Spinal cord (tissue), 10 donors: Measurements from ENCODE around the gene GTF2B. TPM values are rescaled to one million over a fixed set of nuclear protein-coding genes. Genes with fewer than 3 reads are reported as not detected.
"Not testable (repeated sequence)": the region's sequence is repeated elsewhere in the genome, so short reads cannot be mapped to it uniquely, and the experiment has no call there.

Source experiments
- DNase-seq, 6 donors: peaks; one replicate each; pipeline versions ENCODE4 v3.0.0 to v3.0.0-alpha.2; 2013 to 2015; ENCODE audit warnings: low spot score in 6 of 6, low read depth in 4 of 6
- H3K27ac ChIP-seq: one replicate; pipeline ENCODE4 v1.5.1; 2013; ENCODE audit warnings: low read depth, low read length, control low read depth
- H3K27me3 ChIP-seq: one replicate; pipeline ENCODE4 v1.6.1; 2013; ENCODE audit warnings: low read length; ENCODE audit not compliant: control insufficient read depth, insufficient read depth
- H3K36me3 ChIP-seq: one replicate; pipeline ENCODE4 v1.6.1; 2013; ENCODE audit warnings: low read length; ENCODE audit not compliant: control insufficient read depth, insufficient read depth
- H3K4me1 ChIP-seq: one replicate; pipeline ENCODE4 v1.6.1; 2013; ENCODE audit warnings: low read length; ENCODE audit not compliant: control insufficient read depth, insufficient read depth
- H3K4me3 ChIP-seq: one replicate; pipeline ENCODE4 v1.5.1; 2013; ENCODE audit warnings: low read depth, low read length, control low read depth
- H3K9me3 ChIP-seq: one replicate; pipeline ENCODE4 v1.6.1; 2013; ENCODE audit warnings: low read length; ENCODE audit not compliant: control insufficient read depth, insufficient read depth
- WGBS: methylation state at CpG from one replicate; pipeline ENCODE4 v1.1.5; 2013; ENCODE audit warnings: missing lambda C conversion rate; ENCODE audit not compliant: insufficient coverage; 5-methylcytosine and 5-hydroxymethylcytosine counted together
- long read RNA-seq, 4 donors: transcript quantifications; one replicate each; lab custom pipeline, GENCODE V29; 2026
- polyA plus RNA-seq, 2 donors: library from polyadenylated mRNA; unstranded; fragments of 120-200 nt; gene quantifications; one replicate each; pipeline ENCODE4 v1.2.1, GENCODE V29; 2013; ENCODE audit not compliant: insufficient read length in 2 of 2
- total RNA-seq, 2 donors: library from RNA; depleted of rRNA in 1 of 2; stranded (reverse); fragments of 120-200 nt in 1 of 2; fragments of >200 nt in 1 of 2; gene quantifications; one replicate each; pipeline versions ENCODE4 v1.2.3 to v1.2.4, GENCODE V29; 2013 to 2014
- donor health status: healthy.

GTF2B gene
- total RNA-seq (10 to 100 TPM; 54.7 to 63.7 TPM), polyA plus RNA-seq (10 to 100 TPM; 34.1 to 35.1 TPM)
- long read RNA-seq, donor 1, transcript GTF2B-201 (7 exons, 1,351 nt), result major isoform, 24 of 24 reads
- long read RNA-seq, donor 1, partial matches to known transcripts, result 0 of 24 reads
- long read RNA-seq, donor 1, other reads (novel, unspliced or antisense), result 0 of 24 reads
- long read RNA-seq, donor 2, transcript GTF2B-201 (7 exons, 1,351 nt), result major isoform, 7 of 14 reads
- long read RNA-seq, donor 2, partial matches to known transcripts, result 7 of 14 reads
- long read RNA-seq, donor 2, other reads (novel, unspliced or antisense), result 0 of 14 reads
- long read RNA-seq, donor 3, transcript GTF2B-201 (7 exons, 1,351 nt), result major isoform, 9 of 9 reads
- long read RNA-seq, donor 3, partial matches to known transcripts, result 0 of 9 reads
- long read RNA-seq, donor 3, other reads (novel, unspliced or antisense), result 0 of 9 reads
- long read RNA-seq, donor 4, transcript GTF2B-201 (7 exons, 1,351 nt), result major isoform, 35 of 40 reads
- long read RNA-seq, donor 4, partial matches to known transcripts, result 5 of 40 reads
- long read RNA-seq, donor 4, other reads (novel, unspliced or antisense), result 0 of 40 reads

- peak within 1 kb of the TSS; percentile 91 for H3K4me3 ChIP-seq
- H3K36me3 ChIP-seq, result peaks cover 4% of the 10 kb centered on the region
- H3K27ac ChIP-seq, result peak within 1 kb of the TSS; percentile 92
- peak; percentile 94 to 99 (median 97) for DNase-seq
- WGBS, result 0% methylated on average over 43 of the region's 47 CpGs
- H3K9me3 ChIP-seq, result no peaks in the 10 kb centered on the region
- H3K27me3 ChIP-seq, result no peaks in the 10 kb centered on the region
- H3K4me1 ChIP-seq, result peaks cover 5% of the 10 kb centered on the region
Observed at GRCh38 chr1:88891318-88891950, at the start of gene GTF2B. Gene GTF2B, minus strand, starts transcription at chr1:88891567. Its CDS starts 68 bp downstream, at chr1:88891499.

DNA sequence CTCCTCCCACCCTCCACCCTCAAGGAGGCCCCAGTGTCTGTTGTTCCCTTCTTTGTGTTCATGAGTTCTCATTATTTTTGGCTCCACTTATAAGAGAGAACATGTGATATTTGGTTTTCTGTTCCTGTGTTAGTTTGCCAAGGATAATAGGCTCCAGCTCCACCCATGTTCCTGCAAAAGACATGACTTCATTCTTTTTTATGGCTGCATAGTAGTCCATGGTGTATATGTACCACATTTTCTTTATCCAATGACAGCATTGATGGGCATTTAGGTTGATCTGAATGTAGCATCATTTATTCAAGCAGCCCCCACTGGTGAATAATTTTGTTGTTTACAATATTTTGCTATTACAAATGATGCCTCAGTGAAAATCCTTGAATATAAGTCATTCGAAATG lies 47.2 kb upstream of the GTF2B start:
- peaks cover 22% of the 10 kb centered on the region for H3K36me3 ChIP-seq
- not testable (repeated sequence) for H3K27me3 ChIP-seq, H3K4me1 ChIP-seq, H3K9me3 ChIP-seq, DNase-seq, H3K27ac ChIP-seq, H3K4me3 ChIP-seq
- WGBS, result no CpG with 5 or more reads among the region's 1 CpG

- H3K4me3 ChIP-seq, result no peak overlapping the region
Observed at GRCh38 chr1:88936760-88937342, 45.5 kb upstream of the GTF2B start.

DNA sequence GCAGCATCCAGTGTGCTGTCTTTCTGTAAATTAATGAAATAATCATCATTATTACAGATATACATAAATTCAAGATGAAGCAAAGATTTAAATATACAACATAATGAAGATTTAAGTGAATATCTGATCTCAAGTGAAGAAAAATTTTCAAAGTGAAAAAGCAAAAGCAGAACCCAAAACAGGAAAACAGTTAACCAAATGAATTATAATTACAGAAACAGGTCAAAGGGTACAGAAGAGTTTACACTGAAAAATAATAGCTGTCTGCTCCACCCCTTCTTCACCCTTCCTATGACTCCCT lies 44.8 kb upstream of the GTF2B start:
- H3K4me1 ChIP-seq, result no peaks in the 10 kb centered on the region
- no peaks in the 10 kb centered on the region for H3K9me3 ChIP-seq
- peaks cover 23% of the 10 kb centered on the region for H3K36me3 ChIP-seq
- H3K27ac ChIP-seq, result no peak overlapping the region
- H3K4me3 ChIP-seq, result no peak overlapping the region
- no peak for DNase-seq
- H3K27me3 ChIP-seq, result no peaks in the 10 kb centered on the region

More at GRCh38 chr1:88936760-88937342, 45.5 kb upstream of the GTF2B start:
- H3K27me3 ChIP-seq, result no peaks in the 10 kb centered on the region
- no peaks in the 10 kb centered on the region for H3K9me3 ChIP-seq
- peaks cover 23% of the 10 kb centered on the region for H3K36me3 ChIP-seq
- DNase-seq, result no peak
- H3K4me1 ChIP-seq, result no peaks in the 10 kb centered on the region
- WGBS, result 89% methylated on average over 3 of the region's 4 CpGs
- no peak overlapping the region for H3K27ac ChIP-seq

- DNase-seq, result peak; percentile 5 to 83 (median 31)
- peaks cover 23% of the 10 kb centered on the region for H3K36me3 ChIP-seq
- H3K4me1 ChIP-seq, result no peaks in the 10 kb centered on the region
- WGBS, result 100% methylated on average over 1 of the region's 5 CpGs
- no peak overlapping the region for H3K4me3 ChIP-seq
- no peaks in the 10 kb centered on the region for H3K9me3 ChIP-seq
- no peaks in the 10 kb centered on the region for H3K27me3 ChIP-seq
- H3K27ac ChIP-seq, result no peak overlapping the region
Observed at GRCh38 chr1:88935522-88936222, 44.3 kb upstream of the GTF2B start.

DNA sequence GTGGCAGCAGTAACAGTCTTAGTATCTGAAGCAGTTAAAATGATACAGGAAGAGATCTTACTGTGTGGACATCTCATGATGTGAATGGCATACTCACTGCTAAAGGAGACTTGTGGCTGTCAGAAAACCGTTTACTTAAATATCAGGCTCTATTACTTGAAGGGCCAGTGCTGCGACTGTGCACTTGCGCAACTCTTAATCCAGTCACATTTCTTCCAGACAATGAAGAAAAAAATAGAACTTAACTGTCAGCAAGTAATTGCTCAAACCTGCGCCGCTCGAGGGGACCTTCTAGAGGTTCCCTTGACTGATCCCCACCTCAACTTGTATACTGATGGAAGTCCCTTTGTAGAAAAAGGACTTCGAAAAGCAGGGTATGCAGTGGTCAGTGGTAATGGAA lies 38.8 kb upstream of the GTF2B start:
- H3K27me3 ChIP-seq, H3K27ac ChIP-seq, H3K4me3 ChIP-seq, H3K4me1 ChIP-seq, H3K9me3 ChIP-seq, DNase-seq: not testable (repeated sequence)
- H3K36me3 ChIP-seq, result peaks cover 19% of the 10 kb centered on the region
- no CpG with 5 or more reads among the region's 7 CpGs for whole genome bisulfite sequencing

DNA sequence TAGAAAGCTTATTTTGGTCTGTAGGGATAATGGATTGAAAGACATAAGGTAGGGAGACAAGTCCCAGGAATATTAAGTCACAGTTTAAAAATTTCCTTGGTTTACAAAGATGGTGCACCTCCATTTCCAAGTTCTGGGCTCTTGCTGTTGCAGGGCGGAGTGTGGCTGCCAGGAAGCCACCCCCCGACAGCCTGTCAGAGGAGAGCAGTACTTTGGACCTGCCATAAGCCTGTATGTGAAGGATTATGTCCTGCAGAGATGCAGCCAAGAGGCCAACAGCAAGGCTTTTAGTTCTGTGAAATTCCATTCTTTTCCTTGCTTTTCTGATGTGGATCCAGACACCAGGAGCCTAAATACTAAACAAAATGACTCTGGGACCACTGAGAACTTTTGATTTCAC lies 31.9 kb upstream of the GTF2B start:
- Histone ChIP-seq H3K36me3 (peaks cover 7% of the 10 kb centered on the region), H3K27ac (no peak overlapping the region), H3K9me3 (no peaks in the 10 kb centered on the region), H3K4me1 (no peaks in the 10 kb centered on the region), H3K27me3 (no peaks in the 10 kb centered on the region), H3K4me3 (no peak overlapping the region)
- no peak for DNase-seq
- 100% methylated on average over 2 of the region's 2 CpGs for WGBS

- H3K36me3 ChIP-seq, result peaks cover 7% of the 10 kb centered on the region
- no peaks in the 10 kb centered on the region for H3K27me3 ChIP-seq
- no peak overlapping the region for H3K4me3 ChIP-seq
- DNase-seq, result no peak
- H3K9me3 ChIP-seq, result no peaks in the 10 kb centered on the region
- 67% methylated on average over 2 of the region's 3 CpGs for WGBS
- no peak overlapping the region for H3K27ac ChIP-seq
- no peaks in the 10 kb centered on the region for H3K4me1 ChIP-seq
Observed at GRCh38 chr1:88922214-88922613, 30.8 kb upstream of the GTF2B start.

DNA sequence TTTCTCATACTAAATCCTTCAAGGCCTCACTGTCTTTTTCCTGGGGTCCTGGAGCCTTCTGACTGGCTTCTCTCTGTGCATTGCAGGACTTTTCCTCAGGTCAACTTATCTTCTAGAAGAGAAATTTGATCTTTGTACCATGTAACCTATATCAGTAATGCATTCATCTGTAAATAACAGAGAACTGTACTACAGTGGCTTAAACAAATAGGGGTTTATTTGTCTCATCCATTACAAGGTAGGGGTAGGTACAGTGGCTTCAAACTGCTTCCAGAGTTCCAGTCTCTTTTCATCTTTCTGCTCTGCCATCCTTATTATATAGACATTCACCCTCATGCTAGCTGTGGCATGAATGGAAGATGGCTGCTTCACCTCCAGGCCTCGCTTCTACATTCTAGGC lies 29.5 kb upstream of the GTF2B start:
- WGBS, result 100% methylated on average over 1 of the region's 1 CpG
- Histone ChIP-seq H3K4me3 (no peak overlapping the region), H3K9me3 (peaks cover 2% of the 10 kb centered on the region), H3K4me1 (no peaks in the 10 kb centered on the region), H3K36me3 (peaks cover 7% of the 10 kb centered on the region), H3K27me3 (no peaks in the 10 kb centered on the region), H3K27ac (no peak overlapping the region)
- no peak for DNase-seq
